Measurements from ENCODE around the gene GTF2E1. TPM values are rescaled to one million over a fixed set of nuclear protein-coding genes. Genes with fewer than 3 reads are reported as not detected.

Gene GTF2E1
- polyA plus RNA-seq, 1 donor (not counting 4 experiments of a cell fraction or from before 2014, with no cell fraction given), result 14.8 TPM

DNA sequence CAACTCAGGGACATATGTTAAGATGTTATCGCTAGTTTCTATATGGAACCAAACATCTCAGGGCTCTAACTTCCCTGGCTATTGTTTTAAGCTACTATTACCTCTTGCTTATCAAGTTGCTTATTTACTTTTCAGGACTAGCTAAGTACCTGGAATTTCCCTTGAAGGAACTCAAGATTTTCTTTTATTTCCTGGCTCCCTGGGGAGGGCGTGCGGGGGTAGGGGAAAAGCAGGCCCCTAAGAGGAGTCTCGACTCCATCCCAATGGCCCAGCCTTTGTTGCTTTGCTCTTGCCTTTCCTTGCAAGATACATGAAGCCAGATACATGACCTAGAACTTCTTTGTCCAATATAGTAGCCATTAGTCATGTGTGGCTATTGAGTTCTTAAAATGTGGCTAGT lies 88.5 kb downstream of the GTF2E1 start:
- TF ChIP-seq, protein P1, sequence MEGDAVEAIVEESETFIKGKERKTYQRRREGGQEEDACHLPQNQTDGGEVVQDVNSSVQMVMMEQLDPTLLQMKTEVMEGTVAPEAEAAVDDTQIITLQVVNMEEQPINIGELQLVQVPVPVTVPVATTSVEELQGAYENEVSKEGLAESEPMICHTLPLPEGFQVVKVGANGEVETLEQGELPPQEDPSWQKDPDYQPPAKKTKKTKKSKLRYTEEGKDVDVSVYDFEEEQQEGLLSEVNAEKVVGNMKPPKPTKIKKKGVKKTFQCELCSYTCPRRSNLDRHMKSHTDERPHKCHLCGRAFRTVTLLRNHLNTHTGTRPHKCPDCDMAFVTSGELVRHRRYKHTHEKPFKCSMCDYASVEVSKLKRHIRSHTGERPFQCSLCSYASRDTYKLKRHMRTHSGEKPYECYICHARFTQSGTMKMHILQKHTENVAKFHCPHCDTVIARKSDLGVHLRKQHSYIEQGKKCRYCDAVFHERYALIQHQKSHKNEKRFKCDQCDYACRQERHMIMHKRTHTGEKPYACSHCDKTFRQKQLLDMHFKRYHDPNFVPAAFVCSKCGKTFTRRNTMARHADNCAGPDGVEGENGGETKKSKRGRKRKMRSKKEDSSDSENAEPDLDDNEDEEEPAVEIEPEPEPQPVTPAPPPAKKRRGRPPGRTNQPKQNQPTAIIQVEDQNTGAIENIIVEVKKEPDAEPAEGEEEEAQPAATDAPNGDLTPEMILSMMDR (optimal IDR thresholded peaks at IDR 0.05 in 1 of 3, IDR thresholded peaks at IDR 0.05 in 1 of 3, conservative IDR thresholded peaks at IDR 0.05 in 1 of 3; ENCODE audit: extremely low read depth in 1 of 3, insufficient read depth in 2 of 3, low read length in 3 of 3), result no peak
- no peak for TF ChIP-seq EZH2 (IDR thresholded peaks at IDR 0.05; ENCODE audit: low read length)
- no peaks in the 10 kb centered on the region for H3K4me1 ChIP-seq (ENCODE audit: control insufficient read depth, extremely low read depth, insufficient read depth, low read length)
- no peaks in the 10 kb centered on the region for H3K36me3 ChIP-seq (ENCODE audit: control insufficient read depth in 2 of 2, extremely low read depth in 1 of 2, insufficient read depth in 2 of 2, low read length in 2 of 2)

More for the DNA sequence above, 88.5 kb downstream of the GTF2E1 start:
- no peak overlapping the region for H3K4me3 ChIP-seq (ENCODE audit: control insufficient read depth in 2 of 3, extremely low read depth in 1 of 3, insufficient read depth in 2 of 3, low read depth in 1 of 3, low read length in 3 of 3)
- no peaks in the 10 kb centered on the region for H4K20me1 ChIP-seq (ENCODE audit: control insufficient read depth, extremely low read depth, insufficient read depth, low read length)
- dilution Hi-C loops (cut with MboI; ENCODE audit: extremely low pct_ligation_motif_present, low sequenced_read_pairs), result no loop called here
- H3K27me3 ChIP-seq (ENCODE audit: control insufficient read depth, extremely low read depth, insufficient read depth, low read length), result no peaks in the 10 kb centered on the region
- no peak overlapping the region for H3K27ac ChIP-seq (ENCODE audit: control insufficient read depth, insufficient read depth, low read length)
- FAIRE-seq (no peak), DNase-seq (ENCODE audit: low read depth, low spot score) (no peak)
- no peaks in the 10 kb centered on the region for H3K79me2 ChIP-seq (ENCODE audit: control insufficient read depth, insufficient read depth, low read length)
- no peak overlapping the region for H2AFZ ChIP-seq (ENCODE audit: control insufficient read depth, low read length)
- no peaks in the 10 kb centered on the region for H3K9me1 ChIP-seq (ENCODE audit: control insufficient read depth, extremely low read depth, insufficient read depth, low read length)
- no peak overlapping the region for H3K4me2 ChIP-seq (ENCODE audit: control insufficient read depth, extremely low read depth, insufficient read depth, low read depth, low read length)
- H3K9me3 ChIP-seq (ENCODE audit: control insufficient read depth, low read depth, low read length), result no peaks in the 10 kb centered on the region
- H3K9ac ChIP-seq (ENCODE audit: control insufficient read depth, extremely low read depth, insufficient read depth, low read length), result no peak overlapping the region

Small RNA genes within 50 kb of the gene (small RNA-seq; reads per million reads assigned to genes)
- gene MTCO1P29 (ENCODE audit: insufficient read length in 3 of 3, low read depth in 3 of 3, low replicate concordance in 1 of 3) (0 reads per million in 3 experiments), gene MTCO2P29 (ENCODE audit: insufficient read length in 3 of 3, low read depth in 3 of 3, low replicate concordance in 1 of 3) (0 reads per million in 3 experiments)

Other genes starting within 250 kb of the GTF2E1 start
- 130 to 215 TPM (median 143 TPM) in 3 replicates for gene NDUFB4, start 146.4 kb upstream of the GTF2E1 start, polyA plus RNA-seq
- 0.02 to 0.30 TPM in 2 of 3 replicates, not detected in the other for gene HGD, start 60.5 kb upstream of the GTF2E1 start, polyA plus RNA-seq
- 7.6 to 13.4 TPM (median 8.2 TPM) in 3 replicates for gene RABL3, start 228 bp upstream of the GTF2E1 start, polyA plus RNA-seq
- gene STXBP5L, start 165.5 kb downstream of the GTF2E1 start, polyA plus RNA-seq, result not detected in 3 replicates